ENCODE measurements around the gene SGMS1.
A peak's percentile ranks its signal among the peaks of the same experiment; 100 is the strongest.

Gene SGMS1

DNA sequence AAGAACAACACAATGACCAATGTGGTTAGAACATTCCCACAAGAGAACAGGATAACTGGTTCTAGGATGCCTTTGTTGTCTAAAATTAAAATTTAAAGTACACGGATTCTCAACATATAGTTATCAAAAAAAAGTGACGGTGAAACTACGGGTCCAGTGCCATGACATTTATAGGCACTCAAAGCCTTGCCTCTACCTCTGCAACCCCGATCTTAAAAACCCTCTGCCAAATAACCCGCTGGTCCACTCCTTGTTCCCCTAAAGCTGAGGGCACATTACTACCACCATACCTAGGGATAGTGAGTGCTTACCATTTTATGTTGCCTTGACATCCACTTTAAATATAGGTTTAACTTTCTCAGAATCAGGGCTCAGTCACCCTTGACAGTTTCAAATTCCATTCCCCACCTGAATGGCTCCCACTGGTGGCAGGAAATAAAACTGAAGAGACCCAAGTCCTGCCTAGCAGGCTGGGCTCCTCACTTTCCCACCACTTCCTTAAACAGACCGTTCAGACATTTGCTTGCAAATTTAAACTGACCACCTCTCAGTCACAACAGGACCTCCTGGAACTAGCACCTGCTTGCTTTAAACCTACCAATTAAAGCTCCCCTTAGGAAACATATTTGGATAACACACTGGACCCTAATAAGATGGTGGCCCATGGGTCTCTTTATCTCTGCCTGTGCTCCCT is 202.6 kb downstream of the SGMS1 start:
- DNase-seq (ENCODE audit: low spot score) = no peak

DNA sequence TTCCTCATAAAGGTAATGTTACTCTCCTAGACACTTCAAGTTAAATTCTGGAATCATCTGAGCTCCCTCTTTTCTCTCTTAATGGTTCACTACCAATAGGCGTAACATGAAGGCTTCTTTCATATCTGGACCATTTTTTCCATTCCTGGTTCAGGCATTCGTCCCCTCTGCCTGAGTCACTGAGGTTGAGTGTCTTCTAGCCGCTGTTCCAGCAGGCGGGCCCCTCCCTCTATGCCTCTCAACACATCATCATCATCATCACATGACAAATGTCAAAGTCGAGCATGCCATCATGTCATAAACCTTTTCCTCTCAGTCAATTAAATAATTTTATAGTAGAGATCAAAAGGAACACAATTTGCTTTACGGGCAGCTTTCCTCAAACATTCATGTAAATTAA is 203.6 kb downstream of the SGMS1 start:
- DNase-seq (ENCODE audit: low spot score) = no peak

DNA sequence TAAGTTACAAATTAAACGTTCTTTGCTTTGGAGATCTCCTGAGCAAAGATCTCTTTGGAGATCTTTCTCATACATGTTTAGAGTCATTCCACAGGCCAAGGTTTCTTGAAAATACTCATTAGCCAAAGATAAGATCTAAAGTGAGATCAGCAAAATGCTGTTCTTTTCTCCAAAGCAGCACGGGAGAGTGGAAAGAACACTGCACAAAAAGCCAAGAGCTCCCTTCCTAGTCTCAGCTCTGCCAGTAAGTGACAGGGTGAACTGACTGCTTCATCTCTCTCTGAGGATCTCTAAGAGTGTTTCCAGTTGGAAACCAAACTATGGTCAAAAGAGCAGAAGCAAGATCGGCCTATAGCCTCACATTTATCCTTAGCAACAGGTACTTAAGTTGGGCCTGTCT is 204.0 kb downstream of the SGMS1 start:
- no peak for DNase-seq (ENCODE audit: low spot score)

DNA sequence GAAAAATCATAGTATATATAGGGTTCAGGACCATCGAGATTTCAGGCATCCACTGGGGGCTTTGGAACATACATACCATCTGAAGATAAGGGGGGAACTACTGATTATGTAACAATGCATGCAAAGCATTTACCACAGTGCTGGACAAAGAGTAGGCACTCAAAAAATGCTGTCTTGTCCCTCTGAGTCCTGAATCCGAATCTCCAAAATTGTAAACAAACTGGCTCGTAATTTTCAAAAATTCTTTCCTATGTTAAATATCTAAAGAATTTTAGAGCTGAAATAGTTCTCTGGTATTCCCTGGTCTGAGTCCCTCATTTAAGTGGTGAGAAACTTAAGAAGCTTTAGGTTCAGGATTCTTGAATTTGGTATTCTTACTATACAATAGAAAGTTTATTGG is 204.7 kb downstream of the SGMS1 start:
- DNase-seq (ENCODE audit: low spot score) = no peak

DNA sequence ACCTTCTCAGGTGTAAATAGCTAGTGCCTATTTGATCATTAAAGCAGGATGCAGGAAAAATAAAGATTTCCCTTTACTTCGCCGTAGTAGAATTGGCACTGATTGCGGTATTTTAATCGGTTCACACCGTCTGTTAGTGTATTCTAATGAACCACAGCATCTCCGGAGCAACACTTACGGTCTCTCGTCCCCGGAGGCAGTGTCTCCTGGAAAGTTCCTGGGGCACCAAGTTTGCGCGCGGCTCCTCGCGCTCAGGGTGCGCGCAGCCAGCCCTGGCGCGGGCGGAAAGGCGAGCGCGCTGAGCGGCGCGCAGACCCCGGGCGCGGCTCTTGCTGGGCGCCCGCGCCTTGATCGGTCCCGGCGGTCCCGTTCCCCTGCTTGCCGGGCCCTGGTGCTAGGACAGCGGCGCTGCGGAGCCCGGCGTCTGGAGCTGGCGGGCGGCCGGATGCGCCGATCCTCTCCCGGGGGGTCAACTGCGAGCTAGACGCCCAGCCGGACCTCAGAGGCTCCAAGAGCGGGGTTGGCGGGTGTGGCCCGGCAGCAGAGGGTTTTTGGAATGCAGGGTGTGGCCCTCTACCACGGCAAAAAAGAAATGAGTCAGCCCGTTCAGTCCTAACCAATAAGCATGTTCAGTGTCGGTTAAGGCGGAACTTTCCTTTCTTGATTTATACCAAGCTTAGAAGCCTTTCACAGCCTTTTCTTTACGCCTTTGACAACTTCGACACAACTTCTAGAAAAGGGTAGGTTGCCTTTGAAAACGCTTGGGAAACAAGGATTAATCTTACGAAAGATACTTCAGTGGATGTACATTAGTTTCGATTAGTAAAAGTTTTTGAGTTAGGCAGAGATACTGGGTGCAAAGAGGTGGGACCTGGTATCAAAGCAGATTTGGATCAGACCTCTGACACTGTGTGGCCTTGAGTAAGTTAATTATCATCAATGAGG is 205.6 kb downstream of the SGMS1 start:
- DNase-seq (ENCODE audit: low spot score) = peak; percentile 89

DNA sequence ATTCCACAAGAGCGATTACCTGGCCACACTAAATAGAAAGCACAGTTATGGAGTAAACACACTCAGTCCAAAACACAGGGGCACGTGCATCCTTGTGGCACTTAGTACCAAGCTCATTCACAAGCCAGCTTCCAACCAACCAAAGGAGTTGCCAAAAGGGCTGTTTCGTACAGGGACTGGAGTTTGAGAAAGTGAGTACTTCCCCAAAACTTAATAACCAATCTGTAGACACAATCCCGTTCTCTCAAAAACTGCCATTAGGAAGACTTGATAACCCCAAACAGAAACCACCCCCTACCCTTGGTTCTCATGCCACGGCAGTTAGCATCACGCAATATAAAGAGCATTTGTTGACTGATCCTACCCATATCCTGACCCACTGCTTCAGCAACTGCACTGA is 206.3 kb downstream of the SGMS1 start:
- DNase-seq (ENCODE audit: low spot score) = no peak

DNA sequence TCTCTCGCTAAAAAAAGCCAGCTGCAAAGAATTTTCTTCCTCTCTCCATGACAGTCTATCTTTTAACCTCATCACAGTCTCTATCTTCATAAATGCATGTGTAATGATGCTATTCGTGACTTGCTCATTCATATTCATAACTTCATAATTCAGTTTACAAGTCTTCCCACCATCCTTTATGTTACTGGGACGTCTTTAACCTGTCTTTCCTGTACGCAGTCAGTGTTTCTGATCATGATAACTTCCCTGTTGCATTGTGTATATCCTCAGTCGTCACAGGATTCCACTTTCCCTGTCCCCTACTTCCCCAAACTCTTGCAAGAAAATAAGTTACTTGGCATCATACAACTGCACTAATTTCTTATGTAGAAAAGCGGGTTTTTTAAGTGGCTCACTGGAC is 206.9 kb downstream of the SGMS1 start:
- no peak for DNase-seq (ENCODE audit: low spot score)

DNA sequence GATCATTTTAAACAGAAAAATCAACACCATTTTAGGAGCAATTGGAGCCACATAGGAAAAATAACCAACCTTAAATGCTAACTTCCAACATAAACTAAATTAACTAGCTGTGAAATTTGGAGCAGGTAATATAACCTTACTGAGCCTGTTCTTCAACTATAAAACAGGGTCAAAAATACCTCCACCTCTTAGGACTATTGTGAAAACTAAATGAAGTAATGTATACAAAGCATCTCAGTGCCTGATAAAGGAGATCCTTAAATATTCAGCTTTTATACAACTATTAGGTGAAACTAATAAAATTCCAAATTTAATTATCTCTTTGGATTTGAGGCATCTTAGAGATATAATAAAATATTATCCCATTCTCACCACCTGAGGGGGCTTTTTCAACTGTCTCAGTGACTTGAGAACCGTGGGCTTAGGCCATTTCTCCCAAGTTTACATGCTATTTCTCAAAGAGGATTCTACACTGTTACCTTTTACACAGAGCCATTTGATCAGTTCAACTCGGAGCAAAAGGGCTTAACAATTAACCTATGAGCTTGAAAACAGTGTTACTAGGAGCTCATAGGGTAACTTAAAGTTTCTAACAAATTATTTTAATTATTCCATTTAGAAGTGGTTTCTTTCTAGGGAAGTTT is 207.5 kb downstream of the SGMS1 start:
- no peak for DNase-seq (ENCODE audit: low spot score)

DNA sequence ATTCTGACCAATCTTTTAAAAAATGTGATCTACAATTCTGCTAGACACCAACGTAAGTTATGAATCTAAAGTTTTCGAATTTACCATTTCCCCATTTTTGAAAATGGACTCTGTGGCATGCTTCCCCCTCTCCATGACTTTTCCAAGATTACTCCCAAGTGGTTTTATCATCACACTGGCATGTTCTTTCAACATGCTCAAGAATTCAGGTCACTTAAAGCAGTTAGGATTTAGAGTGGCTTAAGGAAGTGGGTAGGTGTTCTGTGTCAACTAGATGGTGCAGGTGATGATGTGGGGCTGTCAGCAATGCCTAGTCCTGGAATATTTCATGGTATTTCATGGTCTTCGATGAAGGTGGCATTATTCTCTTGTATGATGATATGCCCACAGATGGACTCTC is 208.5 kb downstream of the SGMS1 start:
- DNase-seq (ENCODE audit: low spot score) = no peak

DNA sequence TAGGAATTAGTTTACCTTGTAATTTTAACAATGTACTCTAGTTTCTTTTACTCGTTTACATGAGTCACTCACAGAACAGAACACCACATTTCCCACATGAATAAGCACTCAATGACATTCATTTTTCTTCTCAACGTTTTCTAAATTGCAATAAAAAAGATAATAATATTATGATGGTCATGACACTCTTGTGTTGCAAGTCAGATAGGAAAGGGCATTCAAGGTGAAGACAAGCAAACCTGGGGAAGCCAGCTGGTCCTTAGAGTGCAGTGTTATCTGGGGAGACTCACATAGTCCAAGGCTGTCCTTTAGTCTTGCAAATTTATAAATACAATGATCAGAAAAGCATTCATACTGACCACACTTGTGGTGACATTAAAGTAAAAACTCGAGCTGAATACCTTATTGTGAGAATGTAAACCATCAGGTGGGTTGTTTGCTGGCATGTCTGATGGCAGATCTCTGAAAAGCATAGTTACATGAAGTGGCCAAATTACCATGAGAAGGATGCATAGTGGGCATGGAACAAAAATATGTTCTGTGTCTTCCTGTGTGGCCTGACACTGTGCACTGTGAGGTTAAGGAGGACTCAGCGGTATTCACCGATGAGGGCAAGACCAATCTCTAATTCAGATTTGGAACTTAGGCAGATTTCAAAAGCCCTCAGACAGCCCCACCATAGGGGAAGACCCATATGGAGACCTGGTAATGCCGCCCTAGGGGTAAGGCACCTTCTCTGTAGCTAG is 213.5 kb downstream of the SGMS1 start:
- no peak for DNase-seq (ENCODE audit: low spot score)

DNA sequence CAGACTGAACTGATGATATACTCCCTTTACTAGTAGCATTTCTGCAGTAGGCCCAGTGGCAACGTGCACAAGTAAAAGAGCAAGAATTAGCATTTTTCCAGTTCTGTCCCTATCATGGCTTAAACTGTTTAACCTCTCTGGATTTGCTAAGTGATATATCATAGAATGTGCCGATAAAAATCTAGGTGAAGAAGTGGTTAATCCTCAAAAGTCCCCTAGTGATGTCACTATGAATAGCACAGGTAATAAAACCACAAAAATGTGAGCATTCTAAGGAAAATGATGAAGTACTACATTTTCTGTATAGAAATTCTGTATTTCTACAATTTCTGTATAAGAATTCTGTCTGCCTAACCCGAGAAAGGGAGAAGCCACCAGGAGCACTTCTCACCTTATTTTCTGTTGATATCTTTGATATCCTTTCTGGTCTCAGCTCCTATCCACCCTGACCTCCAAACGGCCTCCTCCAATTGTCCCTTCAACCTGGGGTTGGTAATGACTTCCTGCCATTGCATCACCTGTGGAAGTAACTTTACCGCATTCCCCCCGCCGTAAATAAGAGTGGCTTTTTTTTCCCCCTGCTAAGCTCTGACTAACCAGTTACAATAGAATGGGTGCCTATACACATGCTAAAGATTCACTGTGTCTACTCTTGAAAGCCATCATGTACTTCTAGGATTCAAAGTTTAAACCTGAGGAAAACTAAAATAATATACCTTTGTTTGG is 216.5 kb downstream of the SGMS1 start:
- no peak for DNase-seq (ENCODE audit: low spot score)

DNA sequence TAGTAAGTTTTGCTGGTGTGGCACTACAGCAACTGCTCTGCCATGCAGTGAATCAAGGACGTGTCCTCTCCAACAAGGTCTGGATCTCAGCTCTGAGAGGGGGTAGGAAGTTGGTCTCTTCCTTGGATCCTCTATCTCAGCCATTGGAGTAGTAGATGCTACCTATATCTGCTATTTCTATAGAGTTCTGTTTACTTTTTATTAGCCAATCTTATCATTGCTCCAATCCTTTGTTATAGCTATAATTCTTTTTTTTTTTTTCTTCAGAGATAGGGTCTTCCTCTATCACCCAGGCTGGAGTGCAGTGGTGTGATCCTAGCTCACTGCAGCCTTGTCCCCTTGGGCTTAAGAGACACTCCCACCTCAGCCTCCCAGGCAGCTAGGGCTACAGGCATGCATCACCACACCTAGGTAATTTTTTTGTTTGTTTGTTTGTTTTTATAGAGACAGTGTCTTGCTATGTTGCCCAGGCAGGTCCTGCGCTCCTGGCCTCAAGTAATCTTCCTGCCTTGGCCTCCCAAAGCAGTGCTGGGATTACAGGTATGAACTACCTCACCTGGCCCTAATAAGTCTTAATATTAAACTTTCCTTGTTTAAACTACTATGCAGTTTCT is 217.2 kb downstream of the SGMS1 start:
- no peak for DNase-seq (ENCODE audit: low spot score)

DNA sequence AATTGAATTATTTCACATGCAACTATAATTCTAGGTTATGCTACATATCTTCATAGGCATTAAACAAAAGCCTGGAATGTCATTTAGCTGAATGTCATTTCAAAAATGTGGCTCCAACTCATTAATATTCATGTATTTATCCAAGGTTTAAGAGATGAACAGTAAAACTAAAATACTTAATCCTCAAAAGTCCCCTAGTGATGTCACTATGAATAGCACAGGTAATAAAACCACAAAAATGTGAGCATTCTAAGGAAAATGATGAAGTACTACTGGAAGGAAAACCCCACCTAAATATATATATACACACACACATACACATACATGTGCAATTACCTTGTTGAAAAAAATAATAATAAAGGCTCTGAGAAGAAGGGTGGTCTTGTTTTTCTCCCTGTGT is 218.0 kb downstream of the SGMS1 start:
- no peak for DNase-seq (ENCODE audit: low spot score)

DNA sequence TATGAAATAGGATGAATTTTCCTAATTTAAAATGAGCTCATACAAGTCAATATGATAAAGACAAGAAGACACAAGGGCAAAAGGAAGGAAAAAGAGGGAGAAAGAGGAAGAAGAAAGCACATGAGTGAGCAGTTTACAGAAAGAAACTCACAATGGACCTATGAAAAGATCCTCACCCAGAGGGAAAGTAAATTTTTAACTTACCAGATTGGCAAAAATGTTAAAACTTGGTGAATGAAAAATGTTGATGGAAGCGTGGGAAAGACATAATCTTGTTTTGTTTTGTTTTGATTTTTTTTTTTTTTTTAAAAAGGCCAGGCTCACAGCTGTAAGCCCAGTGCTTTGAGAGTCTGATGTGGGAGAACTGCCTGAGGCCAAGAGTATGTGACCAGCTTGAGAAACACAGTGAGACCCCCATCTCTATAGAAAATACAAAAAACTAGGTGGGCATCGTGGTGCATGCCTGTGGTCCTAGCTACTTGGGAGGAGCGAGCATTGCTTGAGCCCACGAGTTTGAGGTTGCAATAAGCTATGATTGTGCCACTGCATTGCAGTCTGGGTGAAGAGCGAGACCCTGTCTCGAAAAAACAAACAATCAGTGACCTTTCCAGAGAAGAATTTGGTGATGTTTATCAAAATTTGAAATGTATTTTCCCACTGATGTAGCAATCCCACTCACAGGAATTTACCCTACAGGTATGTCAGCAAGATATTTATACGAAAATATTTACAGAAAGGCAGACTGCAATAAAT is 219.6 kb downstream of the SGMS1 start:
- DNase-seq (ENCODE audit: low spot score) = no peak

DNA sequence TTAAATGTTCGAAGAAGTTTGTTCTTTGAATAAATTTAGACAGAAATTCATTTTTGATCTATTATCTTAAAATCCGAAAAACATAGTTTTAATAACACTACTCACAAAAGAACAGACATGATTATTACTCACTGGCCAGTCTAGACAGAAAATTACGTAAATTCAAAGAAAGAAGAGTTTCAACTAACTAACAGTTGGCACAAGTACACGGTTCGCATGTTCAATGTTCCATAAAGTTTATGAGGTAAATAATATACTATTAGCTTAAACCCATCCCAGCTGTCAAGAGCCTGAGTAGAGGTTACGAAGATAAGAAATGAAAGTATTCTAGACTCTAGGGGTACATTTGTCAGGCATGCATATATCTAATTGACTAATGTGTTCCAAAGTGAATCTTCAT is 220.7 kb downstream of the SGMS1 start:
- DNase-seq (ENCODE audit: low spot score) = no peak

DNA sequence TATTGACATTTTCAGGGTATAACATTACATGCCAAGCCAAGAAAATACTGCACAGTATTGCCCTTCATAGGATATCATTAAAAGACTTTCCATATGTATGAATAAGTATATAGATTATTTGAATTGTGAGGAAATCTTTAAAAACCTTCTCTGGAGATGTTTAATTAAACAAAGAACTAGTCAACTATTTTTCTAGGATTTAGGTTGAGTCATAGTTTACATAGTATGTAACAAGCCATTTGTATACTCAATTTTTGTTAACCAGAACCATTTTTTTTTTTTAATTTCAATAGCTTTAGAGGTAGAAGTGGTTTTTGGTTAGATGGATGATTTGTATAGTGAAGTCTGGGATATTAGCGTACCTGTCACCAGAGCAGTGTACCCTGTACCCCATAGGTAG is 221.3 kb downstream of the SGMS1 start:
- no peak for DNase-seq (ENCODE audit: low spot score)

DNA sequence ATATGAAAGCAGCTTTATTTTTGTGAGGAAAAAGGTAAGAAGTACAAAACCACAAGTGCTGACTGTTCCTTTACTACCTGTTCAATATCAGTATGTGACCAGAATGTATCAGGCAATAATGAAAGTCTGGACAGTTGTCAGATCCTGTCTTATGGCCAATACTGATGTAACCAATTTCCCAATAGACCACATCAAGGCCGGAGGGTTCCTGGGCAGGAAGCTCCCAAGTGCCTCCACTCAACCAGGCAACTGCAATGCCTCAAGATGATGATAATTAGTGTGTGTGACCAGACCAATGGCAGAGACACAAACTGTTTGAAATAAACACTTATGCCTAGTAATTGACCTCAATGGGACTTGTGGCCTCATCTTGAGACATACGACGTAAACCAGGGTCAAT is 223.1 kb downstream of the SGMS1 start:
- no peak for DNase-seq (ENCODE audit: low spot score)

DNA sequence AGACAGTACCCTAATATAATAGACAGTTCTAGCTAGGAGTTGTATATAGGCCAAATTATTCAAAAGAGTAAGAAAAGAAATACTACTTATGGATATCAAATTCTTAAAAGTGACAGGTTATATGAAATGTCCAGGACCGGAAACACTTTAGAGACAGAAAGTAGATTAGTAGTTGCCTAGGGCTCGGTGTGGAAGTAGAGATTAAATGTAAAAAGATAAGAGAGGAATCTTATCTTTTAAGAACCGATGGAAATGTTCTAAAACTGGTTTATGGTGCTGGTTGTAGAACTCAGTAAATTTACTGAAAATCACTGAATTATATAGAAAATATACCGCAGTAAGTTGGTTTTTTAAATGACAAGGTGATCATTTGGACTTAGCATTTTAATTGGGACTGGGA is 224.9 kb downstream of the SGMS1 start:
- no peak for DNase-seq (ENCODE audit: low spot score)

DNA sequence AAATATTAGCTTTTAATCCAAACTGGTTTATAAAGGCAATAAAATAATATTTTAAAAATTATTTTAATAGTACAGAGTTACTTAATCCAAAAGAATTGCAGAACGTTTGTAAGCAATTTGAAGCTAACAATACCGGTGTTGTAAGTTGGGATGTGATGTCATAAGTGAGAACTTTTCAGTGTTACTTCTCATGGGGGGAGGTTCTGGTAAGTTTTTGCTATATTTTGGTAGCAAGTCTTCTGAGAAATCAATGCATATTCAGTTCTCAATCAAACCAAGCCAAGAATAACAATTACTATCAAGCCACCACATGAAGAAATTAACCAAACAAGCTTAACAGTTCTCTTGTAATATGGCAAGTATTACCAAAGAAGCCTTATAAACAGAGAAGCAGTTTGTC is 225.4 kb downstream of the SGMS1 start:
- DNase-seq (ENCODE audit: low spot score) = no peak
